MV-4-11 (cell line): ENCODE results near the gene OR1L8.

Experiments used
- DNase-seq: peaks from one replicate; lab custom pipeline; 2025; lab: John Stamatoyannopoulos, UW

Gene OR1L8

DNA sequence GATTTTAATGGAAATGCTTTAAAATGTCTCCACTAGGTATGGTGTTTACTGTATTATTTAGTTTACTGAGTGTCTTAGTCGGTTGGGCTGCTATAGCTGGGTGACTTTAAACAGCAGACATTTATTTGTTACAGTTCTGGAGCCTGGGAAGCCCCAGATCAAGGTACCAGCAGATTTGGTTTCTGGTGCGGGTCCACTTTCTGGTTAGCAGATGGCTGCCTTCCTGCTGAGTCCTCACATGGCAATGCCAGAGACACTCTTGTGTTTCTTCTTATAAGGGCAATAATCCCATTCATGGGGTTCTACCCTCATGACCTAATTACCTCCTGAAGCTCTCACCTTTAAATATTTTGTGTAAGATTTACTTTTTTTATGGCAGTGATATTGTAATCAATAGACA is 65.0 kb downstream of the OR1L8 start:
- no peak for DNase-seq
